HUES48 (cell line): ENCODE data around the gene ASPHD1.
"Not testable (repeated sequence)": the region's sequence is repeated elsewhere in the genome, so short reads cannot be mapped to it uniquely, and the experiment has no call there.

Source experiments
- H3K27ac ChIP-seq: one replicate; pipeline ENCODE4 v1.7.0; 2013; ENCODE audit warnings: low read depth, low read length, inconsistent platforms
- H3K27me3 ChIP-seq: 2 replicates; pipeline ENCODE4 v1.6.1; 2013; ENCODE audit warnings: mild to moderate bottlenecking, low read length; ENCODE audit not compliant: control insufficient read depth, insufficient read depth
- H3K36me3 ChIP-seq: 2 replicates; pipeline ENCODE4 v1.6.1; 2013; ENCODE audit warnings: low read length; ENCODE audit not compliant: control insufficient read depth, insufficient read depth
- H3K4me1 ChIP-seq: 2 replicates; pipeline ENCODE4 v1.6.1; 2013; ENCODE audit warnings: mild to moderate bottlenecking, low read length; ENCODE audit not compliant: control insufficient read depth, insufficient read depth
- H3K4me3 ChIP-seq: 2 replicates; pipeline ENCODE4 v1.5.1; 2013; ENCODE audit warnings: mild to moderate bottlenecking, low read depth, low read length
- H3K9ac ChIP-seq: 2 replicates; pipeline ENCODE4 v1.6.1; 2013; ENCODE audit warnings: mild to moderate bottlenecking, low read depth, low read length, moderate library complexity
- H3K9me3 ChIP-seq: 2 replicates; pipeline ENCODE4 v1.6.1; 2013; ENCODE audit warnings: low read length; ENCODE audit not compliant: control insufficient read depth, insufficient read depth

The ASPHD1 gene

GRCh38 chr16:29922326-29922725, 22.0 kb downstream of the ASPHD1 start:
- H3K27me3 ChIP-seq: no peaks in the 10 kb centered on the region
- H3K9me3 ChIP-seq: no peaks in the 10 kb centered on the region
- peaks cover 38% of the 10 kb centered on the region for H3K36me3 ChIP-seq
- H3K9ac ChIP-seq: no peak overlapping the region
- H3K27ac ChIP-seq: no peak overlapping the region
- H3K4me3 ChIP-seq: no peak overlapping the region
- peaks cover 11% of the 10 kb centered on the region for H3K4me1 ChIP-seq

GRCh38 chr16:29922986-29923501, 22.8 kb downstream of the ASPHD1 start:
- Histone ChIP-seq H3K9ac (no peak overlapping the region), H3K4me1 (peaks cover 15% of the 10 kb centered on the region), H3K4me3 (no peak overlapping the region), H3K9me3 (no peaks in the 10 kb centered on the region), H3K36me3 (peaks cover 36% of the 10 kb centered on the region), H3K27me3 (no peaks in the 10 kb centered on the region), H3K27ac (no peak overlapping the region)

DNA sequence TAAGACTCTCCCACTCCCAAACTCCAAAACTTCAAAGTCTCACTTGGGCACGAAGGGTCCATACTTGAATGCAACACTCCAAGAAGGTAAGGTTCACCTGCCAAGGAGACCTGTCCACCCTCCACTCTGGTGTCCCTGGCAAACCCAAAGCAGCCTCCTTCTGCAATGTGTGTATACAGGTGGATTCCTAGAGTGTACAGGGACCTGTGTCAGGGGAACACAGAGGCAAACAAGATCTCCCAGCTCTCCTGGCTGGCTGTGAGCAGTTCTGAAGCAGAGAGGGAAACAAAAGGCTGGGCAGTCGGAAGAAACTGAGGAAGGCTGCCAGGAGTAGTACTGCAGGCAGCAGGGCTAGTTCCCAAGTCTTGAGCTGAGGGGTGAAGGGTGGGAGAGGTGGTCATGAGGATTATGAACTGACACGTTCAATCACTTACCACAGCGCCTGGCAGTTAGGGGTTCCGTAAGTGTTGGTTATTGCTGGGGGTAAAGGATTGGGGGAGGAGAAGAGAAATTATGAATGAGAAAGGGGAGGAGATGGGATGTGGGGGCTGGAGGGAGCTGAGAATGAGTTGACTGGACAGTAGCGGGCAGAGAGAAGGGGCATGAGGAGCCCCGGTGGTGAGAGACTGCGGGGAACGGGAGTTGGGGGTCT, 24.9 kb downstream of the ASPHD1 start:
- H3K9me3 ChIP-seq: no peaks in the 10 kb centered on the region
- H3K27me3 ChIP-seq: no peaks in the 10 kb centered on the region
- peaks cover 15% of the 10 kb centered on the region for H3K4me1 ChIP-seq
- peak overlapping the region; percentile 84 for H3K4me3 ChIP-seq
- H3K9ac ChIP-seq: no peak overlapping the region
- H3K36me3 ChIP-seq: peaks cover 26% of the 10 kb centered on the region
- H3K27ac ChIP-seq: peak overlapping the region; percentile 94

GRCh38 chr16:29925781-29926710, 25.8 kb downstream of the ASPHD1 start, which contains the start of gene KCTD13:
Gene KCTD13, minus strand, starts transcription at chr16:29926226. Its CDS starts 193 bp downstream, at chr16:29926033.
- Histone ChIP-seq H3K4me1 (peaks cover 15% of the 10 kb centered on the region), H3K9ac (peak within 1 kb of the TSS; percentile 93), H3K27me3 (no peaks in the 10 kb centered on the region), H3K9me3 (no peaks in the 10 kb centered on the region), H3K36me3 (peaks cover 19% of the 10 kb centered on the region), H3K27ac (peak within 1 kb of the TSS; percentile 94), H3K4me3 (peak within 1 kb of the TSS; percentile 84)

GRCh38 chr16:29926711-29927052, 26.4 kb downstream of the ASPHD1 start:
- Histone ChIP-seq H3K4me1 (peaks cover 15% of the 10 kb centered on the region), H3K27me3 (no peaks in the 10 kb centered on the region), H3K4me3 (peak overlapping the region; percentile 84), H3K9me3 (no peaks in the 10 kb centered on the region), H3K9ac (peak overlapping the region; percentile 93), H3K36me3 (peaks cover 14% of the 10 kb centered on the region), H3K27ac (peak overlapping the region; percentile 94)

DNA sequence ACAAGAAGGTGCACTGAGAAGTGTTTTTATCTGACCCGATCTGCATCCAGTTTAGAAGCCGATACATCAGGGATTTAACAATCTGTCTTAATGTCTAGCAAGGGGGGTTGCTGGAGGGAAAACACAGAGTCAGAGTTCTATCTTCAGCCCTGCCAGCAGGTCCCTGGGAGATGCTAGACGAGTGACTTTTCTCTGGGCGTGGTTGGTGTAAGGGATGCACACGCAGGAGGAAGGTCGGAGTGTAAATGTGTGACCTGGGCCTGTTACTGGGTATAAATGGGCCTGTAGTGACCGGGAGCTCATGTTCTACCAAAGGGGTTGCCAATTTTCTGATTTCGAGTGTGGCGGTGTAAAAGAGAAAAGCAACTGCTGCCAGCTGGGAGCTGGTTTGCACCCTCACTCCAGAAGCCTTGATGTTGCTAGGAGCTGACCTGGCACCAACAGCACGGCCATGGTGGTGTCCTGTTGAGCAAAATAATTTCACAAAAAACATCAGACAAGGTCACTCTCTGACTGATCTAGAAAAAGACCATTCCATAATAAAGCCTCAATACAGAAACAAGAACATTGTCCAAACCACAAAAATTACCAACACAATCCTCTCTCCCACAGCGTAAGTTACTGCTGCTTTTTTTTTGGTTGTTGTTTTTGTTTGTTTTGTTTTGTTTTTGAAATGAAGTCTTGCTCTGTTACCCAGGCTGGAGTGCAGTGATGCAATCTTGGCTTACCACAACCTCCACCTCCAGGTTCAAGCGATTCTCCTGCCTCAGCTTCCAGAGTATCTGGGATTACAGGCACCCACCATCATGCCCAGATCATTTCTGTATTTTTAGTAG, 27.0 kb downstream of the ASPHD1 start:
- no peak overlapping the region for H3K27ac ChIP-seq
- H3K9me3 ChIP-seq: no peaks in the 10 kb centered on the region
- H3K4me1 ChIP-seq: peaks cover 15% of the 10 kb centered on the region
- H3K9ac ChIP-seq: no peak overlapping the region
- peaks cover 8% of the 10 kb centered on the region for H3K36me3 ChIP-seq
- no peaks in the 10 kb centered on the region for H3K27me3 ChIP-seq
- peak overlapping the region; percentile 84 for H3K4me3 ChIP-seq

- not testable (repeated sequence) for H3K4me1 ChIP-seq, H3K27me3 ChIP-seq, H3K4me3 ChIP-seq, H3K27ac ChIP-seq, H3K9me3 ChIP-seq, H3K36me3 ChIP-seq, H3K9ac ChIP-seq
Measured at GRCh38 chr16:29931750-29932149, 31.5 kb downstream of the ASPHD1 start.

DNA sequence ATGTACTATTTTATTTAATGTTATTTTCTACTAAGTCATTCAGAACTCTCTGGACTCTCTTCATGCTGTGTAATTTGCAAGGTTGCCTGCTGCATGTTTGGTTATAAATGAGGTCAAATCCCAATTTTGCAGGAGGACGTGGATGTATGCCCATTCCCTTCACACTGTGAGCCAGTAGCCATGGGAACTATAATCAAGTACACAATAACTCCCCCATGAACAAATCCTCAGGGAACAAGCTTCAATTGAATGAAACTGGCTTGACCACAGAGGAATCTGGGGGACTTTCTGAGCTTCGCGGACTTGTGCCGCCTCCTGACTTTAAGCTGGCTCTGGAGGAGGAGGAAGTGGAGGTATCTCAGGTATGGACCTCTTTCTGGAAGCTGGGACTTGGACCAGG, 40.4 kb downstream of the ASPHD1 start:
- Histone ChIP-seq H3K36me3 (no peaks in the 10 kb centered on the region), H3K4me3 (no peak overlapping the region), H3K9ac (no peak overlapping the region), H3K4me1 (0 out of 2 replicates have a peak, but pooled peaks cover 5% of the 10 kb centered on the region), H3K9me3 (no peaks in the 10 kb centered on the region), H3K27ac (no peak overlapping the region), H3K27me3 (no peaks in the 10 kb centered on the region)

- Histone ChIP-seq H3K4me3 (no peak overlapping the region), H3K27ac (peak overlapping the region; percentile 85)
Measured at GRCh38 chr16:29943846-29944799, 43.8 kb downstream of the ASPHD1 start.

DNA sequence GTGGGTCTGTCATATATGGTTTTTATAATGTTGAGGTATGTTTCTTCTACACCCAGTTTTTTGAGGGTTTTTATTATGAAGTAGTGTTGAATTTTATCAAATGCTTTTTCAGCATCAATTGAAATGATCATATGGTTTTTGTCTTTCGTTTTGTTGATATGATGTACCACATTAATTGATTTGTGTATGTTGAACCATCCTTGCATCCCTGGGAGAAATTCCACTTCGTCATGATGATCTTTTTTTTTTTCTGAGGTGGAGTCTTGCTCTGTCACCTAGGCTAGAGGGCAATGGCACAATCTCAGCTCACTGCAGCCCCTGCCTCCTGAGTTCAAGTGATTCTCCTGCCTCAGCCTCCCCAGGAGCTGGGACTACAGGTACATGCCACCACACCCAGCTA, 47.6 kb downstream of the ASPHD1 start:
- Histone ChIP-seq H3K9me3 (no peaks in the 10 kb centered on the region), H3K9ac (no peak overlapping the region), H3K4me3 (no peak overlapping the region), H3K27me3 (no peaks in the 10 kb centered on the region), H3K4me1 (peaks cover 12% of the 10 kb centered on the region), H3K27ac (no peak overlapping the region), H3K36me3 (no peaks in the 10 kb centered on the region)

More at GRCh38 chr16:29943846-29944799, 43.8 kb downstream of the ASPHD1 start:
- Histone ChIP-seq H3K9me3 (no peaks in the 10 kb centered on the region), H3K4me1 (0 out of 2 replicates have a peak, but pooled peaks cover 5% of the 10 kb centered on the region), H3K9ac (no peak overlapping the region), H3K36me3 (no peaks in the 10 kb centered on the region), H3K27me3 (no peaks in the 10 kb centered on the region)
